Neural cell (in vitro differentiated cells): Measurements from ENCODE around the gene HOXA3. TPM values are rescaled to one million over a fixed set of nuclear protein-coding genes. Genes with fewer than 3 reads are reported as not detected.

Experiments used
- H2AFZ ChIP-seq: fragments of 200-600, 300-800 bp; sonication (generic), shearing (Covaris generic); 2 replicates; pipeline ENCODE4 v1.6.0; 2014; ENCODE audit warnings: low read depth, mild to moderate bottlenecking, antibody characterized with exemption, low read length, moderate library complexity
- H3F3A ChIP-seq: fragments of 200-600 bp; shearing (Covaris generic); 2 replicates; pipeline ENCODE4 v1.6.1; 2016; ENCODE audit warnings: mild to moderate bottlenecking, moderate library complexity, mixed read lengths, antibody characterized with exemption, low read length; ENCODE audit not compliant: insufficient read depth, poor library complexity, severe bottlenecking
- H3K27ac ChIP-seq: fragments of 200-600, 300-800 bp; sonication (generic), shearing (Covaris generic); 2 replicates; pipeline ENCODE4 v1.5.1; 2014; ENCODE audit warnings: mild to moderate bottlenecking, low read length, moderate library complexity
- H3K27me3 ChIP-seq: fragments of 300-800, 200-600 bp; sonication (generic), shearing (Covaris generic); 2 replicates; pipeline ENCODE4 v1.6.0; 2014; ENCODE audit warnings: mild to moderate bottlenecking, low read depth, low read length, moderate library complexity; ENCODE audit not compliant: insufficient read depth
- H3K36me3 ChIP-seq: fragments of 300-800, 200-600 bp; sonication (generic), shearing (Covaris generic); 2 replicates; pipeline ENCODE4 v1.5.1; 2014; ENCODE audit warnings: mild to moderate bottlenecking, antibody characterized with exemption, low read length, moderate library complexity; ENCODE audit not compliant: insufficient read depth
- H3K4me2 ChIP-seq: fragments of 300-800, 200-600 bp; sonication (generic), shearing (Covaris generic); 2 replicates; pipeline ENCODE4 v1.6.0; 2014; ENCODE audit warnings: mild to moderate bottlenecking, low read length
- H3K4me3 ChIP-seq: fragments of 300-800, 200-600 bp; sonication (generic), shearing (Covaris generic); 2 replicates; pipeline ENCODE4 v1.5.1; 2014; ENCODE audit warnings: mild to moderate bottlenecking, low read length, moderate library complexity
- H3K79me2 ChIP-seq: fragments of 200-600 bp; shearing (Covaris generic); replicated peaks from 2 replicates; pipeline ENCODE4 v1.6.0; 2014; ENCODE audit warnings: mild to moderate bottlenecking, low read length, moderate library complexity; ENCODE audit not compliant: insufficient read depth
- H3K9ac ChIP-seq: fragments of 300-800, 200-600 bp; sonication (generic), shearing (Covaris generic); 2 replicates; pipeline ENCODE4 v1.6.1; 2016; ENCODE audit warnings: mild to moderate bottlenecking, low read length, mixed read lengths
- H3K9me2 ChIP-seq: fragments of 200-600 bp; shearing (Covaris generic); 2 replicates; pipeline ENCODE4 v1.6.1; 2016; ENCODE audit warnings: mild to moderate bottlenecking, low read length, mixed read lengths; ENCODE audit not compliant: insufficient read depth
- H3K9me3 ChIP-seq: fragments of 200-600, 300-800 bp; sonication (generic), shearing (Covaris generic); 2 replicates; pipeline ENCODE4 v1.6.1; 2016; ENCODE audit warnings: mild to moderate bottlenecking, mixed run types, low read length, moderate library complexity, mixed read lengths
- H4K20me1 ChIP-seq: fragments of 200-600 bp; shearing (Covaris generic); 2 replicates; pipeline ENCODE4 v1.6.1; 2016; ENCODE audit warnings: mild to moderate bottlenecking, mixed run types; ENCODE audit not compliant: insufficient read depth
- CTCF ChIP-seq: fragments of 450-650 bp; IDR thresholded peaks from 2 replicates; pipeline ENCODE4 v1.5.1; 2014; ENCODE audit warnings: antibody characterized with exemption, mild to moderate bottlenecking, moderate library complexity; ENCODE audit not compliant: poor library complexity, severe bottlenecking
- EP300 ChIP-seq: fragments of 450-650 bp; conservative IDR thresholded peaks from 2 replicates; pipeline ENCODE4 v1.6.1; 2014; ENCODE audit warnings: antibody characterized with exemption, mild to moderate bottlenecking, moderate library complexity; ENCODE audit not compliant: poor library complexity, severe bottlenecking
- EZH2 ChIP-seq: fragments of 200-600, 300-800 bp; shearing (Covaris generic), sonication (generic); IDR thresholded peaks from 2 replicates; pipeline ENCODE4 v1.6.1; 2014; ENCODE audit warnings: antibody characterized with exemption, low read length, borderline replicate concordance, mild to moderate bottlenecking; ENCODE audit not compliant: insufficient read depth, poor library complexity, severe bottlenecking
- MXI1 ChIP-seq: fragments of 450-650 bp; conservative IDR thresholded peaks from 2 replicates; pipeline ENCODE4 v1.6.1; 2014; ENCODE audit warnings: antibody characterized with exemption, mild to moderate bottlenecking; ENCODE audit not compliant: poor library complexity, severe bottlenecking
- POLR2AphosphoS5 ChIP-seq: IDR thresholded peaks from 2 replicates; pipeline ENCODE4 v1.6.1; 2012
- RAD21 ChIP-seq: fragments of 450-650 bp; conservative IDR thresholded peaks from 2 replicates; pipeline ENCODE4 v1.6.1; 2014; ENCODE audit warnings: antibody characterized with exemption, mild to moderate bottlenecking, moderate library complexity
- REST ChIP-seq: IDR thresholded peaks from 2 replicates; pipeline ENCODE4 v1.6.1; 2012; ENCODE audit warnings: borderline replicate concordance
- SMC3 ChIP-seq: fragments of 450-650 bp; conservative IDR thresholded peaks from 2 replicates; pipeline ENCODE4 v1.6.1; 2014; ENCODE audit warnings: antibody characterized with exemption, mild to moderate bottlenecking, moderate library complexity; ENCODE audit not compliant: poor library complexity
- TAF1 ChIP-seq: IDR thresholded peaks from 2 replicates; pipeline ENCODE4 v1.6.1; 2012; ENCODE audit warnings: low read depth
- polyA plus RNA-seq: library from polyadenylated mRNA; depleted of rRNA; stranded (reverse); fragments of >200 nt; gene quantifications from 2 replicates; pipeline ENCODE4 v1.2.3, GENCODE V29; 2014

HOXA3 gene
- polyA plus RNA-seq, 1 donor from 2014 or later, result not detected

DNA sequence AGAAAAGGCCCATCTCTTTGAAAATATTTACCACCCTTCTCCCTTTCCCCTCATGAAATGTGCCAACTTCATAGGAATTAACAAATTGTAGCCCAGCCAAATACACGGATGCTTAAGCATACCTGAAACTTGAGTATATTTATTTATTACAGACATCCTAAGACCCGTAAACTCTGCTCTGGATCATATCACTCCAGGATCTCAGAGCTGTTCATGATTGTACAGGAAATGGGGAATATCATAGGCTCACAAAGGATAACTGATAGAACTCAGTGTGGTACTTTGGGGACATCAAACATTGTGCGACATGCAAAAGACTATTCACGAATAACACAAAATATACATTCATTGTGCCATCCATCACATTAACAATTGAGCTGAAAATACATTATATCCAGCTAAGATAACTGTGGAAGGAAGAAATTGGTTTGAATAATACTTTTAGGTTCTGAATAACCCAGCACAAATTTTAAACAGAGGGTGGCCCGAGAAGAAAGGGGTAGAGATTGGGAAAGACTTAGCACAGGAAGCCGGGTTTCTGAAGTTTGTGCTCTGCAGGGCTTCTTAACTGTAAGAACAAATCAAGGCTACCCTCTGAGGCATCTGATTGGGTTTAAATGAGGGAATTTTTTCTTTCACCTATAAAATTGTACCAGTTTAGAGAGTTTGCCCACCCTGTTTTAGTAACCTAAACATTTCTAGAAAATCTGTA lies 59.0 kb downstream of the HOXA3 start:
- no peaks in the 10 kb centered on the region for H3K9me2 ChIP-seq
- TF ChIP-seq TAF1 (no peak), RAD21 (no peak), CTCF (no peak), EZH2 (no peak), MXI1 (no peak), SMC3 (no peak), EP300 (no peak), POLR2AphosphoS5 (no peak), REST (no peak)
- H3K9me3 ChIP-seq, result peaks cover 9% of the 10 kb centered on the region
- no peak overlapping the region for H3K27ac ChIP-seq
- no peaks in the 10 kb centered on the region for H3K36me3 ChIP-seq
- H3F3A ChIP-seq, result no peaks in the 10 kb centered on the region
- no peaks in the 10 kb centered on the region for H4K20me1 ChIP-seq
- no peak overlapping the region for H2AFZ ChIP-seq
- H3K4me2 ChIP-seq, result no peak overlapping the region
- H3K79me2 ChIP-seq, result no peaks in the 10 kb centered on the region
- peaks cover 100% of the 10 kb centered on the region for H3K27me3 ChIP-seq
- H3K9ac ChIP-seq, result no peak overlapping the region
- H3K4me3 ChIP-seq, result no peak overlapping the region

DNA sequence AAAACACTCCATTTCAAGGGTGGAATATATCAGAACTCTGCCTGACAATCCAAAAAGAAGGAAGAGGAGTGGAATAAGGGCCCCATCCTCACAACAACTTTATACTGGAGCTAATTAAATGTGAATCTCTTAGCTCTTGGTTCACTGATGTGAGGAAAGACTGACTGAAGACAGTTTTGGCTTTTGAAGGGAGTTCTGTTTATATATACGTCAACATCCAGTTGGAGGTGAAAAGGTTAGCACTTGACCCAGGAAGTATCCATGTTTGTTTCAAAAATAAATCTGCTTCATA lies 59.6 kb downstream of the HOXA3 start:
- H3K27me3 ChIP-seq, result peaks cover 100% of the 10 kb centered on the region
- no peak overlapping the region for H3K27ac ChIP-seq
- no peak overlapping the region for H3K4me2 ChIP-seq
- H3K4me3 ChIP-seq, result no peak overlapping the region
- H4K20me1 ChIP-seq, result no peaks in the 10 kb centered on the region
- no peaks in the 10 kb centered on the region for H3K36me3 ChIP-seq
- H3K9ac ChIP-seq, result no peak overlapping the region
- no peaks in the 10 kb centered on the region for H3K79me2 ChIP-seq
- TF ChIP-seq CTCF, result no peak
- TF ChIP-seq MXI1, result no peak
- TF ChIP-seq RAD21, result no peak
- TF ChIP-seq EZH2, result no peak
- TF ChIP-seq SMC3, result no peak
- no peak for TF ChIP-seq REST
- TF ChIP-seq POLR2AphosphoS5, result no peak
- no peak for TF ChIP-seq EP300
- TF ChIP-seq TAF1, result no peak
- H2AFZ ChIP-seq, result no peak overlapping the region
- H3F3A ChIP-seq, result no peaks in the 10 kb centered on the region
- H3K9me3 ChIP-seq, result peaks cover 14% of the 10 kb centered on the region
- H3K9me2 ChIP-seq, result no peaks in the 10 kb centered on the region
